Measurements from ENCODE around the gene SLC46A1. TPM values are rescaled to one million over a fixed set of nuclear protein-coding genes. Genes with fewer than 3 reads are reported as not detected.

The SLC46A1 gene
- total RNA-seq, 1 donor from 2014 or later = 5.3 TPM

DNA sequence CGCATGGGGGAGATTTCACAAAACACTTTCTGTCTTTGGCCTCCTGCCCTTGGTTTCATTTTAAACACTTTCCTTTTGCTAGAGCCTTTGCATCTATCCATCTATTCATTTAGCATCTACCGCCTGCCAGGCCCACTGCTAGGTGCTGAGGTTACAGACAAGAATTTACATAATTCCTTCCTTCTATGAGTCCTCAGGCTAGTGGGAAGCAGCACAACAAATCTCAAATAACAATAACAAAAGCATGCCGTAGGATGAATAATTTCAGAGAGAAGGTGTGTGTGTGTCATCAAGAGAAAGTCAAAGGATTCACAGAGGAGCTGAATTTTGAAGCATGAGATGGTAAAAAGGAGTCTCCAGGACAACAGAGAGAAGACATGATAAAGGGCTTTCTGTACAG, 6.1 kb upstream of the SLC46A1 start:
- peaks cover 8% of the 10 kb centered on the region for H3K27me3 Mint-ChIP-seq (ENCODE audit: unreplicated experiment)
- no peak overlapping the region for H3K27ac Mint-ChIP-seq (ENCODE audit: unreplicated experiment)
- H3K4me1 Mint-ChIP-seq (ENCODE audit: unreplicated experiment) = peaks cover 11% of the 10 kb centered on the region

DNA sequence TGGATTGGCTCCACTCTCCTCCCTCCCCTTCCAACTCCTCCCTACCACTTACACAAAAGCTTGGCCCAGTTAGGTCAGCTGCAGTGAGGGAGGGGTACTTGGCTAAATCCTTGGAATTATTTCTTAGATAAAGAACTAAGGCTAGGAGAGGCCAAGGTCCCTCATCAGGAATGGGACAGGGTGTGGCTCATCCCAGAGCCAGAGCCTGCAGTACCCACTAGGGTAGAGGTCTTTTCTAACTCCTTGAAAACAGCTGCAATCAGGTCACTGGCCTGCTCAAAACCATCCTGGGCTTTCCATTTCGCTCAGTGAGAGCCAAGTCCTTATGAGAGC, 1.9 kb upstream of the SLC46A1 start:
- no peaks in the 10 kb centered on the region for H3K9me3 Mint-ChIP-seq (ENCODE audit: unreplicated experiment)
- H3K4me1 Mint-ChIP-seq (ENCODE audit: unreplicated experiment) = peaks cover 24% of the 10 kb centered on the region
- H3K27me3 Mint-ChIP-seq (ENCODE audit: unreplicated experiment) = peaks cover 9% of the 10 kb centered on the region
- no peaks in the 10 kb centered on the region for H3K36me3 Mint-ChIP-seq (ENCODE audit: low read depth, unreplicated experiment)
- DNase-seq (ENCODE audit: low spot score) = no peak
- no peak overlapping the region for H3K27ac Mint-ChIP-seq (ENCODE audit: unreplicated experiment)
- no peak for TF ChIP-seq CTCF (IDR thresholded peaks at IDR 0.05; ENCODE audit: unreplicated experiment)
- H3K4me3 Mint-ChIP-seq (ENCODE audit: unreplicated experiment) = no peak overlapping the region

More for the DNA sequence above, 6.1 kb upstream of the SLC46A1 start:
- no peaks in the 10 kb centered on the region for H3K9me3 Mint-ChIP-seq (ENCODE audit: unreplicated experiment)
- TF ChIP-seq CTCF (IDR thresholded peaks at IDR 0.05; ENCODE audit: unreplicated experiment) = no peak
- no peak for DNase-seq (ENCODE audit: low spot score)
- H3K4me3 Mint-ChIP-seq (ENCODE audit: unreplicated experiment) = no peak overlapping the region
- no peaks in the 10 kb centered on the region for H3K36me3 Mint-ChIP-seq (ENCODE audit: low read depth, unreplicated experiment)

DNA sequence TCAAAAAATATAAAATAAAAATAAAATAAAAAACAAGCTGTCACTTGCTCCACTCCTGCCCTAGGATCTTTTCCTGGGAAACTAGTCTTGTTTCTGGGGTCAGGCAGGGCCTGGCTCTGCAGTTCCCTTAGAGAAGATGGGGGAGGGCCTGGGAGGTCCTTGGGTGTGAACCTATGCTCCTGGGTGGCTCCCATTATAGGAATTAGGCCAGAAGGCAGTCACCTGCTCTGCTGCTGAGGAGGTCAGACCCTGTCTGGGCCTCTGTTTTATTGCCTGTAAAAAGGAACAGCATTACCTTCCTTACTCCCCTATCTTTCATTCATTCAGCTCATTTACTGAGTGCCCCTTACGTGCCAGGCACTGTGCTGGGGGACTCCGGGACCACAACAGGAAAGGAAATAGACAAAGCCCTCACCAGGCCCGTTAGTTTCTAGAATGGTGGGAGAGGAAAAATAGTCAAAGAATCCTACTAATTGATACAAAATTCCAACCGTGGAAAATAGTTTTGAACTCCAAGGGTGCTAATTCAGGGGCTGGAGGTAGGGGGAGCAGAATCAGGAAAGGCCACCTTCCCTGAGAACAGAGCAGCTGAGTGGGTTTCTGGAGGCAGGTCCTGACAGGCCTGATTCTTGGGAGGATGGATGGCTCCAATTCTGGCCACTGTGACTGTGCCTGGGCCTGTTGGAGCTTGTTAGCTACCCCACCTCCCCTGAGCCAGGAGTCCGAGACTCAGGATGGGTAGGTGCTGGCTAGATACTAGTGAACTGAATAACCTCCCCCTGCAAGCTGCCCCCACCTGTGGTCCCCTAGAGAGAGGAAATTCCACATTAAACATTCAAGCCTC, 1.3 kb upstream of the SLC46A1 start:
- Mint-ChIP-seq H3K27me3 (ENCODE audit: unreplicated experiment) (peaks cover 9% of the 10 kb centered on the region), H3K27ac (ENCODE audit: unreplicated experiment) (no peak overlapping the region), H3K4me3 (ENCODE audit: unreplicated experiment) (no peak overlapping the region), H3K4me1 (ENCODE audit: unreplicated experiment) (peaks cover 30% of the 10 kb centered on the region), H3K36me3 (ENCODE audit: low read depth, unreplicated experiment) (no peaks in the 10 kb centered on the region), H3K9me3 (ENCODE audit: unreplicated experiment) (no peaks in the 10 kb centered on the region)
- DNase-seq (ENCODE audit: low spot score) = no peak
- no peak for TF ChIP-seq CTCF (IDR thresholded peaks at IDR 0.05; ENCODE audit: unreplicated experiment)

DNA sequence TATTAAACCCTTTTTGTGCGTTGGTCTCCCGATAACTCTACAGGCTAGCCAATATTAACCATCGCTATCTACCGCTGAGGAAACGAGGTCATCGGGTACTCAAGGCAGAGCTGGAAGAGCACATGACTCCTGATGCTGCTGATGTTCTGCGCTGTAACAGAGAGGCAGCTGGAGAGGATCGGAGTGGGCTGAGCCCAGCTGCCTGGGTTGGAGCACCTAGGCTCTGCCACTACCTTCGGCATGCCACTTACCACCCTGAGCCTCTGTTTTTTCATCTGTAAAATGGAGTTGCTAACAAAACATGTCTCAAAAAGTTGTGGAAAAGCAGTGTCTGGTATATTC, 432 bp upstream of the SLC46A1 start:
- Mint-ChIP-seq H3K4me3 (ENCODE audit: unreplicated experiment) (peak overlapping the region; percentile 64), H3K27ac (ENCODE audit: unreplicated experiment) (no peak overlapping the region), H3K9me3 (ENCODE audit: unreplicated experiment) (no peaks in the 10 kb centered on the region), H3K27me3 (ENCODE audit: unreplicated experiment) (peaks cover 9% of the 10 kb centered on the region), H3K4me1 (ENCODE audit: unreplicated experiment) (peaks cover 38% of the 10 kb centered on the region), H3K36me3 (ENCODE audit: low read depth, unreplicated experiment) (no peaks in the 10 kb centered on the region)
- no peak for DNase-seq (ENCODE audit: low spot score)
- no peak for TF ChIP-seq CTCF (IDR thresholded peaks at IDR 0.05; ENCODE audit: unreplicated experiment)

DNA sequence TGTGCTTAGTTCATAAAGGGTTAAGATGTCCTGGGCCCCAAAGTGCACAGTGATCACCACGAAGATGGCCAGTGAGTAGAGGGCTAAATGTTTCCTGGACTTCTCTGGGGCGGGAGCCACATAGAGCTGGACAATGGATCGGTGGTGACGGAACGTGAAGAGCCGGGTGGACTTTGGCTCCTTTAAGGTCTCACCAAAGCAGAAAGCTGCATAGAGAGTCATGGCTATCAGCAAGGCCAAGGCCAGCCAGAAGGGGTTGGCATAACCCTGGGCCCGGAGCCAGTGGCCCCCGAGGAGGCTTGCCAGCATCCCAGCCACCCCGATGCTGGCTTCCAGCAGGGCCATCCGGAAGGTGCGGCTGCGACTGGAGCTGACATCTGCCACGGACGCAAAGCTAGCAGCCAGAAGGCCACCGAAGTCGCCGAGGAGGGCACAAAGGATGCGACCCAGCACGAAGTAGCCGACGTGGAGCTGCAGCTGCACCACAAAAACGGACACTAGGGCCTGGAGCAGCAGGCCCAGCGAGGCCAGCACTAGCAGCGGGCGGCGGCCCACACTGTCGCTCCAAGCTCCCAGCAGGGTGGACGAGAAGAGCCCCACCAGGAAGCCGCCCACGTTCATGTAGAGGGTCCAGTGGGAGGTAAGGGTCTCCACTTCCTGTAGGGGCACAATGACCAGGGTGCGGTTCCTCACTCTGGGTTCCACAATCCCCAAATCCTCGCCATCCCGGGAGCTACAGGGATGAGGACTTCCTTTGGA, 1.0 kb downstream of the SLC46A1 start:
- no peak for TF ChIP-seq CTCF (IDR thresholded peaks at IDR 0.05; ENCODE audit: unreplicated experiment)
- H3K36me3 Mint-ChIP-seq (ENCODE audit: low read depth, unreplicated experiment) = peaks cover 3% of the 10 kb centered on the region
- H3K4me1 Mint-ChIP-seq (ENCODE audit: unreplicated experiment) = peaks cover 43% of the 10 kb centered on the region
- DNase-seq (ENCODE audit: low spot score) = no peak
- H3K9me3 Mint-ChIP-seq (ENCODE audit: unreplicated experiment) = no peaks in the 10 kb centered on the region
- H3K27me3 Mint-ChIP-seq (ENCODE audit: unreplicated experiment) = peaks cover 9% of the 10 kb centered on the region
- peak overlapping the region; percentile 81 for H3K4me3 Mint-ChIP-seq (ENCODE audit: unreplicated experiment)
- no peak overlapping the region for H3K27ac Mint-ChIP-seq (ENCODE audit: unreplicated experiment)
